ENCODE results near the gene FAM50B. TPM values are rescaled to one million over a fixed set of nuclear protein-coding genes. Genes with fewer than 3 reads are reported as not detected.

Gene FAM50B
- total and polyA plus RNA-seq, 3 experiments from 2014 or later = 7.3 to 10.3 (median 7.5) TPM

Other genes starting within 250 kb of the FAM50B start
- under 1 TPM; 0.15 to 0.24 TPM for gene PXDC1, start 97.7 kb upstream of the FAM50B start, total RNA-seq
- not detected for gene PXDC1, start 97.7 kb upstream of the FAM50B start, polyA plus RNA-seq
- not detected for gene FAM217A, start 229.8 kb downstream of the FAM50B start, total RNA-seq
- not detected for gene FAM217A, start 229.8 kb downstream of the FAM50B start, polyA plus RNA-seq

All from CD8-positive, alpha-beta memory T cell (primary cell).